ENCODE measurements around the gene RTL10.
"Not testable (repeated sequence)": the region's sequence is repeated elsewhere in the genome, so short reads cannot be mapped to it uniquely, and the experiment has no call there.

The RTL10 gene

DNA sequence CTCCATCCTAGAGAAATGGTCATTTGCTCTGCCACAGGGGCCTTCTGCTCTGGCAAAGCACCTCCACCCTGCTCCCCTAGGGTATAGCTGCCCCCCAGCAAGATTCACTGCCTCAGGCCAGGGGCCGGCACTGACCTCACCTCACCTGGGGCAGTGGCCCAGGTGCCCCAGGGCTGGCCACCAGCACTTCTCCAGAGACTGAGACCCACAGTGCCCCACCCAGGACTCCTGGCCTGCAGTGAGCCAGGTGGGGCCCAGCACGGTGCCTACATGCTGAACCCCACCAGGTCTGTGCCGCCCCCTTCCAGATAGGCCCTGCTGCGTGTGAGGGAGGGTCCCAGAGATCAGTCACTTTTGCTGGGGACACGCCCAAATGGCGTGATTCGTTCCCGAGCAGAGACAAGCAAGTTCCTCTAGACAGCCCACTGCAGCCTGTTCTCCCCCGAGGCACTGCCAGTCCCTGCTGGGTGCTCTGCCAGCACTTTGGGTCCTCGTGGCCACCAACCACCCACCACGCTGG lies 10.8 kb downstream of the RTL10 start:
- no peak for DNase-seq (ENCODE audit: low read depth in 2 of 2)

DNA sequence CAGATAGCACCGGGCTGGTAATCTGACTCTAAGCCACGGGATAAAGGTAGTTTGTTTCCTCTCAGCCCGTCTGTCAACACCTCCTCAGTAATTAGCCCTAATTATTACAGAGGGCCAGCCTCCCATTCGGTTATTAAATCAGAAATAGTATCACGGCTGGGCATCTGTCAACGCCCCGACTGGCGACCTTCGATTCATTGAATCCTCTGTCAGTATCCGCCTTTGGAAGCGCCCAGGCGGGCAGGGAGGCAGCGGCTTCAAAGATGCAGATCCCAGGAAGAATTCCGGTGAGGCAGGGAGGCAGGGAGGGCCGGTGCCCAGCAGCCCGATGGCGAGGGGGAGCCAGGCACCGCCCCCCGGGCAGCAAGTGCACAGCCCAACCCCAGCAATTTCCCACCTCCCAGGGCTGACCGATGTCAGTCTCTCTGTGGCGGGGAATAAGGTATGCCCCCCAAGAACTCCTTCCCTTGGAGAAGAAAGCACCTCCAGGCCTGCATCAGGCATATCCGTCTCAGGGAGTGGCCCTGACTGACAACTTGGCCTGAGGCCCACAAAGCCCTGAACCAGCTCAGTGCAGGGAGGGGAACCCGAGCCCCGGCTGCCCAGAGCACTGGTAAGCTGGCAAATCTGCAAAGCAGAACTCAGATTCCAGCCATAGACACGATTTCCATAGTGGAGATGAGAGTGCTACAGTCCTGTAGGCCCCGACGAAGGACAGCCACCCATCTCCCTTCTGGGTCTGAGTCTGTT lies 11.4 kb downstream of the RTL10 start:
- DNase-seq (ENCODE audit: low read depth in 2 of 2): no peak

DNA sequence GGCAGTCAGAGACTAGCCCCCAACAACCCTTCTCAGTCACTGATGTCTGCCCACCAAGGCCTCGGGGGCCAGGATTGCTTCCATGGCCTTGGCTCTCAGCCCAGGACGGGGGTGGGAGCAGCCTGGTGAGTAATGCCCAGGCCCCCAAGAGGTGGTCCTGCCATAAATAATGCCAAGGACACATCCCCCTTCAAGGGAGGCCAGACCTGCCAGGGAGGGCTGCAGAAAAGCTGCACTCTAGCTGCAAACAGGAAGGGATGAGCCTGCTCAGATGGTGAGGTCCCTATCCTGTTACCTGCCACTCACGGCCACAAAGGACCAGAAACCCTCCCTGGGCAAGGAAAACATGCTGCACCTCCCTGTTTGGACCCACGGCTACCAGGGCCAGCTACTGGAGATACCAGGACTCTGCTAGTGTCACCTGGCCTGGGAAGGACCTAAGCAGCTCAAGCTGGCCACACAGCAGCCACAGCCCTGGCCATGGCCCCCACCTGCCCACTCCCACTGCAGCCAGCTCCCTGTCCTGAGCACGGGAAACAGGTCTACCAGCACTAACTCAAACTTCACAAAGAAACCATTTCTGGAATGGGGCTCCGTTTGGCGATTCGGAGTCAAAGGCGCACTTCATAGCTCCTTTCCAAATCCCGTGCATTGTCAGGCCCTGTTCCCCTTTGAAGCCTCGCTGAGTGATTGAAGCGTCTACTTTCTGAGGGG lies 12.1 kb downstream of the RTL10 start:
- no peak for DNase-seq (ENCODE audit: low read depth in 2 of 2)

DNA sequence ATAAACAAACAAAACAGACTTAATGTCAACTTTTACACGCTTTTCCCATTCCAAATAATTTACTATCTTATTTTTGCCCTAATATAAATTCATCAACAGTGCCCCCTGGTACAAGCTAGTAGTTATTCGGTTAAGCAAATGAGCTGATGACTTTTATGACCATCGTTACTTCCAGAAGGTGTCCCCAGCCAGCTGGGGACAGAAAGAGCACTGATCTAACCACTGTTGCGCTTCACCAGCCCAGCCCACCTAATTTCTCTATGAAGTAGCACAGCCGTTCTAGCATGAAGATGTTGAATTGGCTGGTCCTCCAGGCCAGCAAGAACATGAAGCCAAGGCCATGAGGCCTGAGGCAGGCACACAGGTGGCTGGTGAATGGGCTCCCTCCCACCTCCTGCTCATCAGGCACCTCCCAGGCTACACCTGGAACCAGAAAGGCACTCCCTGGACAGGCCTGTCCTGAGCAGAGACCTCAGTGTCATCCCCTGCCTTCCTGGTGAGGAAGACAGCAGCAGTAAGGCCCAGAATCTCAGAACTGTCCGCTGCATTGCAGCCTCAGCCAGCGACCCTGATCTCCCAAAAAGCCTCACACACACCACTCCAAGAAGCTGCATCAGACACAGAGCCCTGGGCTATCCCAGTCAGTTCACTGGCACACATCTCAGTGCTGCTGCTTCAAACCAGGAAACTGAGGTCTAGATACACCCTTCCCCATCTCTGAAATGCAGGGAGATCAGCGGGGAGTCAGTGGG lies 12.9 kb downstream of the RTL10 start:
- no peak for DNase-seq (ENCODE audit: low read depth in 2 of 2)

DNA sequence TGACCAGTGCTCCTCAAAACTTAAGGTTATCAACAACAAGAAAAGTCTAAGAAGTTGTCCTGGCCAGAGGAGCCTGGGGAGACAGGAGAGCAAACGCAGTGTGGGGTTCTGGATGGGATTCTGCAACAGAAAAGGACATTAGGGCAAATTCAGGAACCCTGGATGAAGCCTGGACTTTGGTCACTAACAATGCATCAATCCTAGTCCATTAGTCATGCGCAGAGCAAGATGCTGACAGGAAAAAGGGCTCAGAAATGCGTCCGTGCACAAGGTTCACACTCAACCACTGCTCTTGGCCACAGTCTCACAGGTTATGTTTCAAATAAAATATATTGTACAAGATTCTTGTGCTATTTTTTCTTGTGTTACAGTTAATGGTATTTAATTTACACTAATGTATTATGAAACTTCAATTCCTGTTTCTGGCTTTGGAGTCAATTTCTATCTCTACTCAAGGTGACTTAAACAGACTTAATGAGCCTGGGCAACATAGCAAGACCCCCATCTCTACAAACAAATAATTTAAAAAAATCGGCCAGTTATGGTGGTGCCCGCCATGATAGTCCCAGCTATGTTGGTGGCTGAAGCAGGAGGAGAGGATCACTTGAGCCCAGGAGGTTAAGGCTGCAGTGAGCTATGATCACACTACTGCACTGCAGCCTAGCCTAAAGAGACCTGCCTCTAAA lies 13.6 kb downstream of the RTL10 start:
- no peak for DNase-seq (ENCODE audit: low read depth in 2 of 2)

DNA sequence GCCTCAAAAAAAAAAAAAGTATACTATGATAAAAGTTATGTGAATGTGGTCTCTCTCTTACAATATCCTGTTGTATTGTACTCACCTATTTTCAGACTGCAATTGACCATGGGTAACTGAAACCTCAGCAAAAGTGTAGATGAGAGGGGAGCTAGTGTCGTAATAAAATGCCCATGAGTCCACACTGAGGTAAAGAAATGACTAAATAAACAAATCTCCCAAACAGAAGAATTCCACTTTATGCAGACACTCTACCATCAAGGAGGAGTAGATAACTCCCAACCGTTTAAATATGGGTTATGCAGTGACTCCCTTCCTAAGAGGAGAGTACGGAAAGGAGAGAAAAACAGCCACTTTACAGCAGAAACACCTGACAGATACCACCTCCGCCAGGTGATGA lies 14.6 kb downstream of the RTL10 start:
- DNase-seq (ENCODE audit: low read depth in 2 of 2): no peak

DNA sequence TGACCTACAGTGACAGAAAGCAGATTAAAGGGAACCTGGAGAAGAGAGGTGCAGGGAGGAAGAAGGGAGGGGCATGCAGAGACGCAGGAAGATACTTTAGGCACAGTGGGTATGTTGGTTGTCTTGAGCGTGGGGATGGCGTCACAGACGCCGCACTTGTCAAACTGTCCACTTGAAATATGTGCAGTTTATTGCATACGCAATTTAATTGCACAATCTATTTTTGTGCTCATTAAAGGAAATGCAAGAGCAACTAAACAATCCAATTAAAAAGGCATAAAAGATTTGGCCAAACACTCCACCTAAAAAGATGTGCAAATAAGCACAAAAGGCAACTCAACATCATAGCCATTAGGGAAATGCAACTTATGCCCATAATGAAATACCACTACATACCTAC lies 16.8 kb downstream of the RTL10 start:
- no peak for DNase-seq (ENCODE audit: low read depth in 2 of 2)

DNA sequence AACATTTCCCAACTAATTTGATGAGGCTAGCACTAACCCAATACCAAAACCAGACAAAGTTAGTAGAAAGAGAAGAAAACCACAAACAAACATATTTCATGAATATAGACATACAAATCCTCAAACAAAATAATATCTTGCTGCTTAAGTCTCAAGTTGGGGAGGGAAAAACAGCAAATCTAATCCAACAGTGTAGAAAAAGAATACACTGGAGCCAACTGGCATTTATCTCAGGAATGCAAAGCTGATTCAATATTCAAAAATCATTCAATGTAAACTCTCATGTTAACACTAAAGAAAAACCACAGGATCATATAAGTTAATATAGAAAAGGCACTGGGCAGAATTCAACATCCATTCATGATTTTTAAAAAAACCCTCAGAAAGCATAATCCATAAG lies 18.2 kb downstream of the RTL10 start:
- DNase-seq (ENCODE audit: low read depth in 2 of 2): no peak

DNA sequence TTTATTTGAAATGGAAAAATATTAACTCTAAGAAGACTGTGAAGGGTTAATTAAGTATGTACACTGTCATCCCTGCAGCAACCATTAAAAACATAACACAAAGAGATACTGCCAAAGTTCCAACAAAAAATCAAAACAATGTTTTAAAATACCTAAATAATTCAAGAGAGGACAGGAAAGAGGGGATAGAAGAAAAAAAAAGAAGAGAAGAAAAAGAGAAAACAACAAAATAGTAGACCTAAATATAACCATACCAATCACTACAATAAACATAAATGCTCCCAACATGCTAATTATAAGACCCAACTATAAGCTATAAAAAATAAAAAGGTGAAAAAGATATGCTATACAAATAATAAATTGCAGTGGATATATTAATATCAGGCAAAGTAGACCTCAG lies 20.1 kb downstream of the RTL10 start:
- DNase-seq (ENCODE audit: low read depth in 2 of 2): no peak

DNA sequence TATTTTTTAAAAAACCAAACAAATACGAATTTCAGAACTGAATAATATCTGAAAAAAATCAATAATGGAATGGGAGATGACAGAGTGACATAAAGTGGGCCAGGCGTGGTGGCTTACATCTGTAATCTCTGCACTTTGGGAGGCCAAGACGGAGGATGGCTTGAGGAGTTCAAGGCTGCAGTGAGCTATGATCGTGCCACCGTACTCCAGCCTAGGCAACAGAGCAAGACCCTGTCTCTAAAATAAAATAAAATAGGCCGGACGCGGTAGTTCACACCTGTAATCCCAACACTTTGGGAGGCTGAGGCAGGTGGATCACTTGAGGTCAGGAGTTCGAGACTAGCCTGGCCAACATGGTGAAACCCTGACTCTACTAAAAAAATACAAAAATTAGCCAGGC lies 21.3 kb downstream of the RTL10 start:
- DNase-seq (ENCODE audit: low read depth in 2 of 2): not testable (repeated sequence)

DNA sequence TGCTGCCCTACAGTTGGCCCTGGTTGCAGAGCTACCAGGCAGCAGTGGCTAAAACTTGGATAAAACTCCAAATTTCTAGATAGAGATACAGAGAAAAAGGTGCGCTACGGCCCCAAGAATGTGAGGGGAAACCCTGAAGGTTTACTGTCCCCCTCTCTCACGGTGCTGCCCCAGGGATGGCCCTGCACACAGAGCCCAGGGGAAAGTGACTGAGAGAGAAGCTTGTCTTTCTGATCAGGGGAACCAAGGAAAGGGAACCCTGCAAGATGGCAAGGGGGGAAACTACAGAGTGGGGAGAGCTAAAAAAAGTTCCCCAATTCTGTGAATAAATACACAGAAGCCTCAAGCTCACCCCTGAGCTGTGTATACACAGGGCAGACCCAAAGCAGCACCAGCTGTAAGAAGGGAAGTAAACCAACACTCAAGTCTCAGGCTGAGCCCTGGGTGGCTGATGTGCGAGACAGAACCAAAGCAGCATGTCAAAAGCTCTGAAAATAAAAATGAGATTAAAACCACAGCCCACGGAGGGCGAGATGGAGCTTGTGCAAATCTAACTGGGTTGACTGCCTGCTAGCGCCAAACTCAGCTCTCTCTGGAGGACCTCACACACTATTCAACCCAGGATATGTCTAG lies 22.1 kb downstream of the RTL10 start:
- DNase-seq (ENCODE audit: low read depth in 2 of 2): no peak

DNA sequence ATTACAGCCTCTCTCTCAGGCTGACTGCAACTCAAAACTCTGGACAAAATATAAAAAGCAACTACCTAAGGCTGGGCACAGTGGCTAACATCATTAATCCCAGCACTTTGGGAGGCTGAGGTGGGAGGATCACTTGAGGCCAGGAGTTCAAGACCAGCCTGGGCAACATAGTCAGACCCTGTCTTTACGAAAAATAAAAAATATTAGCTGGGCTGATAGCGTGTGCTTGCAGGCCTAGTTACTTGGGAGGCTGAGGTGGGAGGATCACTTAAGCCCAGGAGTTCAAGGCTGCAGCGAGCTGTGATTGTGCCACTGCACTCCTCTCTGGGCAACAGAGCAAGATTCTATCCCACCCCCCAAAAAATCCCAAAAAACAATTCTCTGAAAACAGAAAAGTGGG lies 22.7 kb downstream of the RTL10 start:
- DNase-seq (ENCODE audit: low read depth in 2 of 2): not testable (repeated sequence)

DNA sequence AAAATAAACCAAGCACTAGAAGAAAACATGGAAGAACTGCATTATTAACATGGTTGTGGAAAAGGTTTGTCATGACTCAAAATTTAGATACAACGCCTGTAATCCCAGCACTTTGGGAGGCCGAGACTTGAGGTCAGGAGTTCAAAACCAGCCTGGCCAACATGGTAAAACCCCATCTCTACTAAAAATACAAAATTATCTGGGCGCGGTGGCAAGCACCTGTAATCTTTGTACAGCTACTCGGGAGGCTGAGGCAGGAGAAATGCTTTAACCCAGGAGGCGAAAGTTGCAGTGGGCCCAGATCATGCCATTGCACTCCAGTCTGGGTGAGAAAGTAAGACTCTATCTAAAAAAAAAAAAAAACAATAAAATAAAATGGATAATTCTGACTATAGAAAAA lies 23.7 kb downstream of the RTL10 start:
- DNase-seq (ENCODE audit: low read depth in 2 of 2): no peak

DNA sequence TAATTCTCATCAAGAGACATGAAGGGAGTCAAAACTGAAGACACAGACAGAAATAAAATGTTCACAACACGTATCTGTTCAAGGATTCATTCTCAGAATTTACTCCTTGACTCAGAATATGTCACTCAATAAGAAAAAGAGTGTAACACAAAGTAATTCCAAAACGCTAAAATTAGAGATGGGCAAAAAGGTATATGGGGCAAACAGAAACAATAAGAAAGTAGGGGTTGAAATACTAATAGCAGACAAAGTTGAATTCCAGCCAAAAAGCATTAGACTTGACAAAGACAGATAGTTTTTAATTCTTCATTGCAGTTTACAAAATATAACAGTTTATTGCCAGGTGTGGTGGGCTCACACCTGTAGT lies 26.7 kb downstream of the RTL10 start:
- DNase-seq (ENCODE audit: low read depth in 2 of 2): no peak

DNA sequence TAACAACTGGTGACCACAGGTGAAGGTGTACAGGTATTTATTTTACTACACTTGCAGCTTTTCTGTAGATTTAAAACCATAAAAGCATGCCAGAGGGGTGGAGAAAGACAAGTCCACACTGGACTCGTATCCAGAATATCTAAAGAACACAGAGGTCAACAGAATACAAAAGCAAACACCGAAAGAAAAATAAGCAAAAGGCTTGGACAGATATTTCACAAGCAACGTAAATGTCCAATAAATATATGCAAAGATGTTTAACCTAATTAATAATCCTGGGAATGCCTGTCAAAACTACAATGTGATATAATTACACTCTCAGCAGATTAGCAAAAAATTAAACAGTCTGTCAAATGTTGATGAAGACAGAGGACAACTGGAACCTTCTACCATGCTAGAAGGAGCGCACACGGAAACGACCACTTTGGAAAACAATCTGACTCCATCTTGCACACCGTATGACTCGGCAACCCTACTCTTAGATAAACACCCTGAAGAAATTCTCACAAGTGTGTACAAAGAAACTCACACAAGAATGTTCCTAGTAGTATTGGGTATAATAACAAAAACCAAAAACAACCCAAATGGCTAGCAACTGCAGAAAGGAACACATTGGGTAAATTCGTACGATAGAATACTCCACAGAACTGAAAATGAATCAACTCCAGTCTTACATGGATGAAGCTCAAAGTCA lies 27.2 kb downstream of the RTL10 start:
- DNase-seq (ENCODE audit: low read depth in 2 of 2): no peak

DNA sequence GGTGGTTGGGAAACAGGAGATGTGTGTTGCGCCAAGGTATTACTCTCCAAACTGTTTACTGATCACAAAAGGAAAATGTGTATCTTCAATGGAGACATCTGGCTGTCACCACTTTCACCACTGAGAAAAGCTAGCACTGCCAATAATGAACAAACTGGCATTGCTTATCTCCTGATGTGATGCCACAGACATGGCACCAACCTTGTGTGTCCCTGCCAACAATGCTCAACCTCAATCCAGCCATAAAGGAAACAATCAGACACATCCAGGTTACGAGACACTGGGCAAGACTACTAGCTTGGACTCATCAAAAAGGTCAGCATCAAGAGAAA lies 28.1 kb downstream of the RTL10 start:
- no peak for DNase-seq (ENCODE audit: low read depth in 2 of 2)

DNA sequence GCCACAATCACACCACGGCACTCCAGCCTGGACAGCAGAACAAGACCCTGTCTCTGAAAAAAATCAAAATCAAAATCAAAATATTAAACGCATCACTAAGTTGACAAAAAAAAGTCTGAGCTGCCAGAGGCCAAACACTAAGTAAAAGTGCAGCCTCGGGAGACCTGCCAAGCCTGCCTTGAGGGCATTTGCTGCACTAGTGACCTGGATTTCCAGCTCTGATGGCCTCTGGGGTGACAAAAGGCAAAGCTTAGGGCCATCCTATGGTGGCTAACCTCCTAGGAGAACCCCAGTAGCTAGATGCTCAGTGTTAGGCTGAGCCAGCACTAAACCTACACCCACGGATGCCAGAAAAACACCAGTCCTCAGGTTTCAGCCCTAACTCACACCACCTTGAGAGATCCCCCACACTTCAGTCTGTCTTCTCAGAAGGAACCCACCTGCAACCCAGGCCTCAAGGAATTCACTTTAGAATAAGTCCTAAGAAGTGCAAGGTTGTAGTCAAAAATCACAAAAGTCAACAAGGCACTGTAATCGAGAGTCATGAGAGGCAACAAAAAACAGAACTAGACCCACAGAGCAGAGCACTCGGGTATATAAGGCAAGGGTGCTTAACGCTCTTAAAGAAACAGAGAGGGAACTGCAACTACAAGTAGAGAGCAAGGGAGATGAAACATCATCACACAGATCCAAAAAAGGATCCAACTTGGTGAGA lies 28.6 kb downstream of the RTL10 start:
- DNase-seq (ENCODE audit: low read depth in 2 of 2): no peak

DNA sequence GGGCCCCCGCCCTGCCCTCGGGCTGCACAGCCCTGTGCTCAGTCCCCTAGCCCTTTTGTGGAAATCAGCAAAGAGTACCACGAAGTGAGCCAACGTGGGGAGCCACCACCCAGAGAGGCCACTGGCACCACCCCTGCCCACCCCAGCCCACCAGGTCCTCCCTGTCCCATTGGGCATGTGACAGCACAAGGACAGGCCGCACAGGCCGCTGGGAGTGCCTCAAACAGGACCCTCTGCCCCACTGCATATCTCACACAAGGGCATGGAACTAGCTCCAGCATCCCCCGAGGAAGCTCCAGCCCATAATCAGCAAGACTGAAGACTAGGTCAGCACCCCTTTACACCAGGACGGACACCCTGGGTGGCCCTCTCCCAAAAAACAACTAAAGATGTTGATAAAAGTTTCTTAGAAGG lies 29.7 kb downstream of the RTL10 start:
- DNase-seq (ENCODE audit: low read depth in 2 of 2): no peak

DNA sequence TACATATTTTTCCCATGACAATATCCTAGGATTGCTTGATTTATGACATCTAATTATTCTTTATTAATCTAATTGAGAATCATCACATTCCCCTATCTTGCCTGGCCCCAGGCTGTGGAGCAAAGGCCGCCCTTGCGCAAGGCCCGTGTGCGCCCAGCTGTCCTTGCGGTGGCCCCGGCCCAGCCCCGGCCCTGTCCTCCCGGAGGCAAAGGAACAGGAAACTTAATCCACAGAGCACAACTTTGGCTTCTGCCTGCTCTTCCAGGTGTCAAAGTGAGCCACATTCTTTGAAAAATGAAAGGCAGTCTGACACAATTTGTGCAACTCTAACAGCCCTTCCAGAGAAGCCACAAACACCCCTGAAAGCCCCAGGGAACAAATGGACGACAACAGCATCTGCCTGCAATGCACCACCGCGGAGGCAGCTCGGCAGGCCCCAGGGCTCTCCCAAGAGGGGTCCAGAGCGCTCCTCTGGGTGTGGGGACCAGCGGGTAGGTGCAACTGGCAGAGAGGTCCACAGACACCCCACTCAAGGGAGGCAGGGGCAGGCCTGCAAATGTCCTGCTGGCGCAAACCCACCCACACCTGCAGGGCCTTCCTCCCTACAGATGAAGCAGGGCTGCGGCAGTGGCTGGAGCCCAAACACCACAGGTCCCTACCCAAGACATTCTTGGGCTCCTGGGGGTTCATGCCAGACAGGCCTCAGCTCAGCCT lies 30.3 kb downstream of the RTL10 start:
- DNase-seq (ENCODE audit: low read depth in 2 of 2): no peak

DNA sequence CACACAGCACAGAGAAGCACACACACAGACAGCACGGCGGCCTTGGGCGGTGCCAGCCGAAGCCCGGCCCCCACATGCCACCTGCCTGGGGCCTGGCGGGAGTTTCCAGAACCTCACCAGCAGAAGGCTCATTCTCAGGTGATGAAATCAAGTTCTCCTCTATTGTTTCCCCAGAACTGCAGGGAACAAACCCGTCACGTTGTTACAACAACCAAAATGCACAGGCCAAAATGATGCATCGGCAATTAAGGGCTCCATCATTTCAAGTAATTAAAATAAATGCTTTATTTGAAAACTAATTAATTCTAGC lies 30.8 kb downstream of the RTL10 start:
- no peak for DNase-seq (ENCODE audit: low read depth in 2 of 2)

All from stimulated activated CD8-positive, alpha-beta memory T cell treated with anti-CD3 and anti-CD28 coated beads, Interleukin-7, amount 100 ng/mL, for 4 hours (primary cell).